ENCODE results near the gene USP21. TPM values are rescaled to one million over a fixed set of nuclear protein-coding genes. Genes with fewer than 3 reads are reported as not detected.

The USP21 gene
- polyA plus RNA-seq, 1 of the 3 experiments (the other 2 are of a cell fraction): 26.8 TPM

DNA sequence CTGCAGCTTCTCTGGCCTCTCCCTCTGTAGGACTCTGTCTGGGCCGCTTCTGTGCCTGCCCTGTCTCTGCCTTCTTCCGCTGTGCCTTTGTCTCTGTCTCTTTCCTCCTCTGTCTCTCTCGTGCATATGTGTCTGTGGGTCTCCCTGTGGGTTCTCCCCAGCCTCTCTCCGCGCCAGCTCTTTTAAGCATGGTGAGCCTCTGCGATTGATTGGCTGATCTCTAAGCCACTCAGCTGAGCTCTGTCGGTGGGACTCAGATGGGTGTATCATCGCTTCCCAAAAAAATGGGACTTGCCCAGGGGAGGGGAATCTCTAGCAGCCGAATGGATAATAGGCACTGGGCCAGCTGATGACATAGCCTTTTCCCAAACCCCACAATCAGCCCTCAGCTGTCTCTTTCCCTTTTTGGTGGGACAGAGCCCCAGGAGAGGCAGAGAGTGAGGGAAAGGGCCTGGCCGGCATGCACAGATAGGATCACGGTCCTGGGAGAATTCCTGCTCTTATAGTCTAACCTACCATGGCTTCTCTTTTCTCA, 39.7 kb downstream of the USP21 start, which contains the start of gene ADAMTS4 (continued):
- TF ChIP-seq POLR2AphosphoS5 (IDR thresholded peaks at IDR 0.05; ENCODE audit: low read depth, low read length): peak; percentile 66
- no peak for TF ChIP-seq EZH2phosphoT487 (IDR thresholded peaks at IDR 0.05; ENCODE audit: borderline replicate concordance, low read depth)
- no peak for TF ChIP-seq RFX5 (IDR thresholded peaks at IDR 0.05; ENCODE audit: low read length)

DNA sequence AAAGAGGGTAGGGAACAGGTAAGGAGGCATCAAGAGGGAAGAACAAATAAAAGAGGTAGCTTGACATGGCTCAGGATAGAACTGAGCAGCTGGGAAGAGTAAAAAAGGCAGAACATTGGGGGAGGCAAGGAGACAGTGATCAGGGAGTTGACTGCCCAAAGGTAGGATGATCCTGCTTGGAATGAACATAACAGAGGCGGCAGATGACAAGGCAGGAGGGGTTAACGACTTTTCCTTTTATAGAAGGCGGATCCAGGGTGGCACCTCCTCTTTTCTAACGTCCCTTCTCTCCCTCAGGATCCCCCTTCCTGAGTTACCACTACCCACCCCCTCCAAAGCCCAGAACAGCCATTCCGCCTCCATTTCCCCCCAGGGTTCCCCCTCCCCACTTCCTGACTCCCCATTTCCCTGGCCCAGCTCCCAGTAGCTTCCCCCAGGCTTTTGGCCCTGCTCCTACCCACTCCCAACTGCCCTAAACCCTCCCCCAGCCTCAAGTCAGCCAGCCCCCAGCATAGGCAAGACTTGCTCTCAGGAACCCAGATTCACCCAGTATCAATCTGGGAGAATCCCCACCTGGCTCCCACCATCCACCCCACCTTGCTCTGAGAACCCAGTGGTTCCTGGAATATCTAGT, 40.3 kb downstream of the USP21 start:
- Histone ChIP-seq H3K9me3 (no peaks in the 10 kb centered on the region), H3K27me3 (ENCODE audit: insufficient read depth) (no peaks in the 10 kb centered on the region), H3K27ac (ENCODE audit: low read depth in 2 of 2, low read length in 1 of 2) (peak overlapping the region in 1 of 2 experiments; percentile 99; a peak in 2 of 4 replicates), H2AFZ (ENCODE audit: low read depth) (peak overlapping the region; percentile 94; the same call in 1 of the 2 replicates), H3K79me2 (ENCODE audit: insufficient read depth) (peaks cover 24% of the 10 kb centered on the region), H3K36me3 (replicated peaks in 1 of 2; ENCODE audit: control insufficient read depth in 1 of 2, insufficient read depth in 2 of 2, low read length in 1 of 2) (peaks cover 11 to 15% of the 10 kb centered on the region in 2 experiments), H3K4me3 (ENCODE audit: low read depth in 2 of 2, low read length in 1 of 2) (no peak overlapping the region), H4K20me1 (ENCODE audit: insufficient read depth) (no peaks in the 10 kb centered on the region), H3K4me1 (ENCODE audit: control insufficient read depth in 1 of 2, insufficient read depth in 2 of 2, low read depth in 1 of 2, low read length in 1 of 2) (peaks cover 33 to 77% of the 10 kb centered on the region in 2 experiments), H3K4me2 (peak overlapping the region; percentile 79; the same call in 1 of the 2 replicates), H3K9me2 (no peaks in the 10 kb centered on the region), H3K9ac (no peak overlapping the region), H3F3A (replicated peaks; ENCODE audit: insufficient read depth) (peaks cover 8% of the 10 kb centered on the region)
- ChIA-PET CTCF (interaction anchor here (2.0 to 3.2 kb wide), 2 partner anchors 26 to 33 kb away, joined by 7 to 13 read pairs; partner anchors contain the start of genes PPOX and TOMM40L), POLR2A (no interaction called here)
- no peak for DNase-seq
- WGBS (ENCODE audit: low lambda C conversion rate): 69% methylated on average over 5 of the region's 5 CpGs
- TF ChIP-seq, protein P1, sequence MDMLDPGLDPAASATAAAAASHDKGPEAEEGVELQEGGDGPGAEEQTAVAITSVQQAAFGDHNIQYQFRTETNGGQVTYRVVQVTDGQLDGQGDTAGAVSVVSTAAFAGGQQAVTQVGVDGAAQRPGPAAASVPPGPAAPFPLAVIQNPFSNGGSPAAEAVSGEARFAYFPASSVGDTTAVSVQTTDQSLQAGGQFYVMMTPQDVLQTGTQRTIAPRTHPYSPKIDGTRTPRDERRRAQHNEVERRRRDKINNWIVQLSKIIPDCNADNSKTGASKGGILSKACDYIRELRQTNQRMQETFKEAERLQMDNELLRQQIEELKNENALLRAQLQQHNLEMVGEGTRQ (IDR thresholded peaks at IDR 0.05; ENCODE audit: borderline replicate concordance, low read depth, low read length): no peak
- TF ChIP-seq, protein P2, sequence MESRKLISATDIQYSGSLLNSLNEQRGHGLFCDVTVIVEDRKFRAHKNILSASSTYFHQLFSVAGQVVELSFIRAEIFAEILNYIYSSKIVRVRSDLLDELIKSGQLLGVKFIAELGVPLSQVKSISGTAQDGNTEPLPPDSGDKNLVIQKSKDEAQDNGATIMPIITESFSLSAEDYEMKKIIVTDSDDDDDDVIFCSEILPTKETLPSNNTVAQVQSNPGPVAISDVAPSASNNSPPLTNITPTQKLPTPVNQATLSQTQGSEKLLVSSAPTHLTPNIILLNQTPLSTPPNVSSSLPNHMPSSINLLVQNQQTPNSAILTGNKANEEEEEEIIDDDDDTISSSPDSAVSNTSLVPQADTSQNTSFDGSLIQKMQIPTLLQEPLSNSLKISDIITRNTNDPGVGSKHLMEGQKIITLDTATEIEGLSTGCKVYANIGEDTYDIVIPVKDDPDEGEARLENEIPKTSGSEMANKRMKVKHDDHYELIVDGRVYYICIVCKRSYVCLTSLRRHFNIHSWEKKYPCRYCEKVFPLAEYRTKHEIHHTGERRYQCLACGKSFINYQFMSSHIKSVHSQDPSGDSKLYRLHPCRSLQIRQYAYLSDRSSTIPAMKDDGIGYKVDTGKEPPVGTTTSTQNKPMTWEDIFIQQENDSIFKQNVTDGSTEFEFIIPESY (IDR thresholded peaks at IDR 0.05; ENCODE audit: borderline replicate concordance, low read depth): no peak
- TF ChIP-seq JUND (IDR thresholded peaks at IDR 0.05) (no peak), SIN3A (IDR thresholded peaks at IDR 0.05; ENCODE audit: borderline replicate concordance, low read depth, low read length) (no peak)

DNA sequence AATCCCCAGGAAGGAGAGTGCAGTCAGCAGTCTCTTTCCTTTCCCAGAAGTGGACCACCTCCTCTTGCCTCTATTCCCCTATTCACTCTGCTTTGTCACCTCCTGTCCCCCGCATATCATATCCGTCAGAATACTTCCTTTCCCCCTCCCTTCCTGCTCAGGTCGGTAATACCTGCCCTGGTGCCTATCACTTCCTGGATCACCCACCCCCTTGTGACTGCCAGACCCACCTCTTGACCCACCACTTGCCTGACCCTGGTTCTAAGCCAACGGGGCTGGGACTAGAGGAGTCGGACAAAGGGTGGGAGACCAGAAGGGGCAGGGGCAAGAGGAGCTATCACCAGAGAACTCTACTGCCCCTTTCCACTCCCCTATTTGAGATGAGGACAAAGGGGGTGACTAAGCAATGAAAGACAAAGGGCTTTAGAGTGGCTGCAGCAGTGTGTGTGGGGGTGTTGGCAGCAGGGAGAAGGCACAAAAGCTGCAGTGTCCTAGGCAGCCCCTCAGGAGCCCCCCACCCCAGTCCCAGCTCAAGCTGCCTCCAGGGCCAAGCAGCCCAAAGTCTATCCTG, 41.2 kb downstream of the USP21 start:
- Histone ChIP-seq H2AFZ (ENCODE audit: low read depth) (no peak overlapping the region), H3K4me2 (no peak overlapping the region), H4K20me1 (ENCODE audit: insufficient read depth) (no peaks in the 10 kb centered on the region), H3K27ac (ENCODE audit: low read depth in 2 of 2, low read length in 1 of 2) (peak overlapping the region in 1 of 2 experiments; percentile 99; a peak in 2 of 4 replicates), H3K9ac (no peak overlapping the region), H3K9me2 (no peaks in the 10 kb centered on the region), H3K9me3 (no peaks in the 10 kb centered on the region), H3K27me3 (ENCODE audit: insufficient read depth) (no peaks in the 10 kb centered on the region), H3K79me2 (ENCODE audit: insufficient read depth) (peaks cover 33% of the 10 kb centered on the region), H3K4me3 (ENCODE audit: low read depth in 2 of 2, low read length in 1 of 2) (no peak overlapping the region), H3K4me1 (ENCODE audit: control insufficient read depth in 1 of 2, insufficient read depth in 2 of 2, low read depth in 1 of 2, low read length in 1 of 2) (peaks cover 33 to 71% of the 10 kb centered on the region in 2 experiments), H3F3A (replicated peaks; ENCODE audit: insufficient read depth) (peaks cover 12% of the 10 kb centered on the region), H3K36me3 (replicated peaks in 1 of 2; ENCODE audit: control insufficient read depth in 1 of 2, insufficient read depth in 2 of 2, low read length in 1 of 2) (peaks cover 11 to 24% of the 10 kb centered on the region in 2 experiments)
- ChIA-PET POLR2A (no interaction called here), CTCF (interaction anchor here (1.2 to 6.8 kb wide), 7 partner anchors 8 to 181 kb away, joined by 3 to 65 read pairs (median 11); partner anchors contain the start of genes PPOX and TOMM40L)
- 95% methylated on average over 5 of the region's 5 CpGs for WGBS (ENCODE audit: low lambda C conversion rate)
- no peak for DNase-seq
- TF ChIP-seq FOXM1 (IDR thresholded peaks at IDR 0.05; ENCODE audit: low read depth): no peak
- TF ChIP-seq MXI1 (IDR thresholded peaks at IDR 0.05; ENCODE audit: low read depth, low read length): no peak
- no peak for TF ChIP-seq RCOR1 (IDR thresholded peaks at IDR 0.05; ENCODE audit: low read length)
- TF ChIP-seq JUND (IDR thresholded peaks at IDR 0.05): no peak
- TF ChIP-seq, protein P3, sequence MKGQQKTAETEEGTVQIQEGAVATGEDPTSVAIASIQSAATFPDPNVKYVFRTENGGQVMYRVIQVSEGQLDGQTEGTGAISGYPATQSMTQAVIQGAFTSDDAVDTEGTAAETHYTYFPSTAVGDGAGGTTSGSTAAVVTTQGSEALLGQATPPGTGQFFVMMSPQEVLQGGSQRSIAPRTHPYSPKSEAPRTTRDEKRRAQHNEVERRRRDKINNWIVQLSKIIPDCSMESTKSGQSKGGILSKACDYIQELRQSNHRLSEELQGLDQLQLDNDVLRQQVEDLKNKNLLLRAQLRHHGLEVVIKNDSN (IDR thresholded peaks at IDR 0.05; ENCODE audit: borderline replicate concordance, low read depth): no peak
- TF ChIP-seq, protein P4, sequence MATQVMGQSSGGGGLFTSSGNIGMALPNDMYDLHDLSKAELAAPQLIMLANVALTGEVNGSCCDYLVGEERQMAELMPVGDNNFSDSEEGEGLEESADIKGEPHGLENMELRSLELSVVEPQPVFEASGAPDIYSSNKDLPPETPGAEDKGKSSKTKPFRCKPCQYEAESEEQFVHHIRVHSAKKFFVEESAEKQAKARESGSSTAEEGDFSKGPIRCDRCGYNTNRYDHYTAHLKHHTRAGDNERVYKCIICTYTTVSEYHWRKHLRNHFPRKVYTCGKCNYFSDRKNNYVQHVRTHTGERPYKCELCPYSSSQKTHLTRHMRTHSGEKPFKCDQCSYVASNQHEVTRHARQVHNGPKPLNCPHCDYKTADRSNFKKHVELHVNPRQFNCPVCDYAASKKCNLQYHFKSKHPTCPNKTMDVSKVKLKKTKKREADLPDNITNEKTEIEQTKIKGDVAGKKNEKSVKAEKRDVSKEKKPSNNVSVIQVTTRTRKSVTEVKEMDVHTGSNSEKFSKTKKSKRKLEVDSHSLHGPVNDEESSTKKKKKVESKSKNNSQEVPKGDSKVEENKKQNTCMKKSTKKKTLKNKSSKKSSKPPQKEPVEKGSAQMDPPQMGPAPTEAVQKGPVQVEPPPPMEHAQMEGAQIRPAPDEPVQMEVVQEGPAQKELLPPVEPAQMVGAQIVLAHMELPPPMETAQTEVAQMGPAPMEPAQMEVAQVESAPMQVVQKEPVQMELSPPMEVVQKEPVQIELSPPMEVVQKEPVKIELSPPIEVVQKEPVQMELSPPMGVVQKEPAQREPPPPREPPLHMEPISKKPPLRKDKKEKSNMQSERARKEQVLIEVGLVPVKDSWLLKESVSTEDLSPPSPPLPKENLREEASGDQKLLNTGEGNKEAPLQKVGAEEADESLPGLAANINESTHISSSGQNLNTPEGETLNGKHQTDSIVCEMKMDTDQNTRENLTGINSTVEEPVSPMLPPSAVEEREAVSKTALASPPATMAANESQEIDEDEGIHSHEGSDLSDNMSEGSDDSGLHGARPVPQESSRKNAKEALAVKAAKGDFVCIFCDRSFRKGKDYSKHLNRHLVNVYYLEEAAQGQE (IDR thresholded peaks at IDR 0.05; ENCODE audit: low read depth, low read length): no peak
- no peak for TF ChIP-seq EP300 (IDR thresholded peaks at IDR 0.05; ENCODE audit: borderline replicate concordance in 1 of 2, low read depth in 1 of 2, low read length in 1 of 2)

Data from SK-N-SH (cell line).